Measurements from ENCODE around the gene PARP1.
"Not testable (repeated sequence)": the region's sequence is repeated elsewhere in the genome, so short reads cannot be mapped to it uniquely, and the experiment has no call there.

PARP1 gene

DNA sequence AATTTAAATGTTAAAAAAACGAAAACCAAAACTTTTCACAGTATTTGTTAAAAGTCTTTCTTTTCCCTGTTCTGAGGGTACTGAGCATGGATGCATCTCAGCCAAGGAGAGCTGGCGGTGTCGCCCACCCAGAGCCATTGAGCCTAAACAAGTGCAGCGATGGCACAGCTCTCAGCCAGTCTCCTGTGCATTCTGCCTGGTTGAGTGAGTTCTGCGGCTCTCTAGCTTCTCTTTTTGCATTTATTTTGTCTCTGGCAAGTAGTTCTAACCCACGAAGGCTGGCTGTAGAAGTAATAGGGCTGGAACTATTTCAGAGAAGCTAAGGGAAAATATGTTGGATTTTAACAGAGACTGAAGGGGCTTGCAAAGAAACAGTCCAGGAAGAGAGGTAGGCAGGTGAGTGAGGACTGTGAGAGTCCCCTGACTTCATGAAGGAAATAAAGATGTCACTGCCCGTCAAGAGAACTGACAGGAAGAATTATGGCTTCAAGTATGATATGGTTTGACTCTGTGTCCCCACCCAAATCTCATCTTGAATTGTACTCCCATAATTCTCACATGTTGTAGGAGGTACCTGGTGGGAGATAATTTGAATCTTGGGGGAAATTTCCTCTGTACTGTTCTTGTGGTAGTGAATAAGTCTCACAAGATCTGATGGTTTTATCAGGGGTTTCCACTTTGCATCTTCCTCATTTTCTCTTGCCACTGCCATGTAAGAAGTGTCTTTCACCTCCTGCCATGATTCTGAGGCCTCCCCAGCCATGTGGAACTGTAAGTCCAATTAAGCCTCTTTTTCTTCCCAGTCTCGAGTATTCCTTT lies 63.2 kb downstream of the PARP1 start:
- DNase-seq, result no peak

DNA sequence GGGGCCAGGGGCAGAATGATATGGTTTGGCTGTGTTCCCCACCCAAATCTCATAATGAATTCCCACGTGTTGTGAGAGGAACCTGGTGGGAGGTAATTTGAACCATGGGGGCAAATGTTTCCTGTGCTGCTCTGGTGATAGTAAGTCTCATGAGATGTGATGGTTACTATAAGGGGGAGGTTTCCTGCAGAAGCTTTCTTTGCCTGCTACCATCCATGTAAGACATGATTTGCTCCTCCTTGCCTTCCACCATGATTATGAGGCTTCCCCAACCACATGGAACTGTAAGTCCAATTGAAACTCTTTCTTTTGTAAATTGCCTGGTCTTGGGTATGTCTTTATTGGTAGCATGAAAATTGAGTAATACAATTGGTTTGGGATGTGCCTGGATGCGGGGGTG lies 65.2 kb downstream of the PARP1 start:
- DNase-seq, result no peak

DNA sequence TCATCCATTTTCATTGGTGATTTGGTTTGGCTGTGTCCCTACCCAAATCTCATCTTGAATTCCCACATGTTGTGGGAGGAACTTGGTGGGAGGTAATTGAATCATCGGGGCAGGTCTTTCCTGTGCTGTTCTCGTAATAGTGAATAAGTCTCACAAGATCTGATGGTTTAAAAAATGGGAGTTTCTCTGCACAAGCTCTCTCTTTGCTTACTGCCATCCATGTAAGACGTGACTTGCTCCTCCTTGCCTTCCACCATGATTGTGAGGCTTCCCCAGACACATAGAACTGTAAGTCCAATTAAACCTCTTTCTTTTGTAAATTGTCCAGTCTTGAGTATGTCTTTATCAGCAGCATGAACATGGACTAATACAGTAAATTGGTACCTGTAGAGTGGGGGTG lies 67.8 kb downstream of the PARP1 start:
- DNase-seq, result not testable (repeated sequence)

- DNase-seq, result no peak
Measured at GRCh38 chr1:226337276-226337875, 70.5 kb downstream of the PARP1 start.

DNA sequence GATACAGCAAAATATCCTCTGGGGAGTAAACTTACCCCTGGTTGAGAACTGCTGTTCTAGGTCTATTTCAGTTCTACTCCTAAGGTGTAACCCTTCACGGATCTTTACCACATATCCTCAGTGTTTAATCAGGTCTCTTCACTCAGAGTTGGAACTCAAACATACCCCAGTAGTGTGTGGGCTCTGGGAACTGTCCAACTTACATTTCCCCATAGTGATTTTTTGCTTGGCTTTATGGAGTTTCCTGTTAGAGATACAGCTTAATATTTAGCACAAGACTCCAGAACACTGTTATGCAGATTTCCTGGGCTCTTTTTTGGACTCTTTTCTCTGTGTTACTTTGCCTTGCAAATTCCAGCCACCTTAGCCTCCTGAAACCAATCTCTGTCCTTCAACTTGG lies 72.2 kb downstream of the PARP1 start:
- DNase-seq, result no peak

DNA sequence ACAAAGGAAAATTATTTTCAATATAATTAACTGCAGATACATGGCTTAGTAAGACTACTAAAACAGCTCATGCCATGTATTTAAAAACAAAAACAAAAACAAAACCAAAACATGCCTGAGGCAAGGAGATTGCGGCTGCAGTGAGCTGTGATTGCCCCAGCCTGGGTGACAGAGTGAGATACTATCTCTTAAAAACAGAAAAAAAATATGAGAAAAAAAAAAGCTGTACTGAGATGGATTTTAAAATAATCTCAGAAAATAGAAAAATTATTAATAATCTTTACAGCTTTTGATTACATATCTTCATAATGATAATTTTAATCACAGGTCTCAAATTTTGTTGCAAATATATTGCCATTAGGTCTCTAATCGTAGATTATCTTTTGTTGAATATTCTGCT lies 74.9 kb downstream of the PARP1 start:
- no peak for DNase-seq

DNA sequence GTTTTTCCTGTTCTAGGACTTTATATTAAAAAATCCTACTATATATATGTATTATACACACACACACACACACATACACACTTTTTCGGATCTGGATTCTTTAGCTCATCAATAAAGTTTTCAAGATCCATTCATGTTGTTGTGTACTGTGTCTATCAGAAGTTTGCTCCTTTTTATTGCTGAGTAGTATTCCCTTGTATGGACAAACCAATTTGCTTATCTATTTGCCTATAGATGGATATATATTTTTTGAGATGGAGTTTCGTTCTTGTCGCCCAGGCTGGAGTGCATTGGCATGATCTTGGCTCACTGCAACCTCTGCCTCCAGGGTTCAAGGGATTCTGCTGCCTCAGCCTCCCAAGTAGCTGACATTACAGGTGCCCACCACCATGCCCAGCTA lies 78.7 kb downstream of the PARP1 start:
- no peak for DNase-seq

GRCh38 chr1:226327761-226328162 lies 80.1 kb downstream of the PARP1 start:
- DNase-seq, result no peak

GRCh38 chr1:226325178-226325577 lies 82.7 kb downstream of the PARP1 start:
- no peak for DNase-seq

- DNase-seq, result no peak
Measured at GRCh38 chr1:226324479-226324878, 83.4 kb downstream of the PARP1 start.

- DNase-seq, result no peak
Measured at GRCh38 chr1:226322986-226323385, 84.9 kb downstream of the PARP1 start.

GRCh38 chr1:226320930-226321329 lies 87.0 kb downstream of the PARP1 start:
- no peak for DNase-seq

DNA sequence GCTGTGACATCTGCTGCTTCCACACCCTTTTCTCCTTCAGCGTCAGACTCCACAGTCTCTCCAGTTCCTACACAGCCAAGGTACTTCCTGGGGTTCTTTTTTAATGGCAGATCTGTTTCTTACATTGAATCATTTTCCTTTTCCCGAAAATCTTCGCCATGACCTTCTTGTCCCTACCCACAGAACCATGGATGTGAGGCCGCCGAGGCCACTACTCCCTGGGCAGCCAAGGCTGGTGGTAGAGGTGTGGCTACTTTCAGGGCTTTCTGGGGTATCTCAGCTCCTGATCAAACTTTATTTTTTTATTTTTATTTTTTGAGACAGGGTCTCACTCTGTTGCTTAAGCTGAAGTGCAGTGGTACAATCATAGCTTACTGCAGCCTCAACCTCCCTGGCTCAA lies 89.4 kb downstream of the PARP1 start:
- no peak for DNase-seq

GRCh38 chr1:226314055-226314454 lies 93.8 kb downstream of the PARP1 start:
- no peak for DNase-seq

- DNase-seq, result no peak
Measured at GRCh38 chr1:226312065-226312464, 95.8 kb downstream of the PARP1 start.

GRCh38 chr1:226311376-226311775 lies 96.5 kb downstream of the PARP1 start:
- DNase-seq, result no peak

All from HCEC 1CT (cell line).